Measurements from ENCODE around the gene ZNF813.
A peak's percentile ranks its signal among the peaks of the same experiment; 100 is the strongest.
"Not testable (repeated sequence)": the region's sequence is repeated elsewhere in the genome, so short reads cannot be mapped to it uniquely, and the experiment has no call there.

- peak in 1 of 3 experiments; percentile 9 for TF ChIP-seq CTCF (IDR thresholded peaks at IDR 0.05)
- TF ChIP-seq POLR2A (IDR thresholded peaks at IDR 0.05) = not testable (repeated sequence)
These were observed 36.8 kb downstream of the ZNF813 start for GRCh38 chr19:53504365-53504703.

All from testis (tissue), 2 donors.